ENCODE data around the gene SPG7.

Gene SPG7

GRCh38 chr16:89596957-89597649 lies 88.9 kb downstream of the SPG7 start:
- no peak overlapping the region for H3K27ac ChIP-seq (replicated peaks)

GRCh38 chr16:89598199-89598598 lies 90.0 kb downstream of the SPG7 start:
- no peak for DNase-seq (ENCODE audit: low read depth in 1 of 2, low spot score in 1 of 2)
- H3K4me3 ChIP-seq (replicated peaks; ENCODE audit: insufficient read depth, low read length), result no peak overlapping the region
- H3K27ac ChIP-seq (replicated peaks), result no peak overlapping the region
- no peaks in the 10 kb centered on the region for H3K27me3 ChIP-seq (ENCODE audit: insufficient read depth, poor library complexity, severe bottlenecking)
- TF ChIP-seq CTCF (IDR thresholded peaks at IDR 0.05; ENCODE audit: insufficient read depth, low read length) (no peak), GABPA (IDR thresholded peaks at IDR 0.05; ENCODE audit: low read depth) (no peak), REST (IDR thresholded peaks at IDR 0.05; ENCODE audit: insufficient replicate concordance, low read depth) (no peak), POLR2AphosphoS5 (IDR thresholded peaks at IDR 0.05; ENCODE audit: low read depth) (no peak), SPI1 (IDR thresholded peaks at IDR 0.05; ENCODE audit: borderline replicate concordance, low read depth) (no peak)

More at GRCh38 chr16:89596957-89597649, 88.9 kb downstream of the SPG7 start:
- H3K27me3 ChIP-seq (ENCODE audit: insufficient read depth, poor library complexity, severe bottlenecking), result no peaks in the 10 kb centered on the region
- TF ChIP-seq POLR2AphosphoS5 (IDR thresholded peaks at IDR 0.05; ENCODE audit: low read depth), result no peak
- TF ChIP-seq CTCF (IDR thresholded peaks at IDR 0.05; ENCODE audit: insufficient read depth, low read length), result no peak
- TF ChIP-seq SPI1 (IDR thresholded peaks at IDR 0.05; ENCODE audit: borderline replicate concordance, low read depth), result no peak
- TF ChIP-seq REST (IDR thresholded peaks at IDR 0.05; ENCODE audit: insufficient replicate concordance, low read depth), result no peak
- TF ChIP-seq GABPA (IDR thresholded peaks at IDR 0.05; ENCODE audit: low read depth), result no peak
- H3K4me3 ChIP-seq (replicated peaks; ENCODE audit: insufficient read depth, low read length), result no peak overlapping the region
- no peak for DNase-seq (ENCODE audit: low read depth in 1 of 2, low spot score in 1 of 2)

GRCh38 chr16:89599451-89599858 lies 91.3 kb downstream of the SPG7 start:
- H3K4me3 ChIP-seq (replicated peaks; ENCODE audit: insufficient read depth, low read length), result no peak overlapping the region
- H3K27me3 ChIP-seq (ENCODE audit: insufficient read depth, poor library complexity, severe bottlenecking), result no peaks in the 10 kb centered on the region
- TF ChIP-seq CTCF (IDR thresholded peaks at IDR 0.05; ENCODE audit: insufficient read depth, low read length) (no peak), POLR2AphosphoS5 (IDR thresholded peaks at IDR 0.05; ENCODE audit: low read depth) (no peak), SPI1 (IDR thresholded peaks at IDR 0.05; ENCODE audit: borderline replicate concordance, low read depth) (no peak), REST (IDR thresholded peaks at IDR 0.05; ENCODE audit: insufficient replicate concordance, low read depth) (no peak), GABPA (IDR thresholded peaks at IDR 0.05; ENCODE audit: low read depth) (no peak)
- DNase-seq (ENCODE audit: low read depth in 1 of 2, low spot score in 1 of 2), result no peak
- H3K27ac ChIP-seq (replicated peaks), result no peak overlapping the region

All from HL-60 (cell line).